WTC11 (cell line): ENCODE data around the gene FERMT1. TPM values are rescaled to one million over a fixed set of nuclear protein-coding genes. Genes with fewer than 3 reads are reported as not detected.

ENCODE experiments used
- ATAC-seq: fragments of 200-7000 bp; cut with Tn5 transposase; 2 replicates; pipeline ENCODE4 v1.10.0; 2021; ENCODE audit warnings: mild to moderate bottlenecking, moderate library complexity
- CTCF ChIA-PET: fragments of 300-600 bp; sonication (Branson Sonifier 250); formaldehyde crosslinking; loops from one replicate; lab custom pipeline; 2021; ENCODE audit warnings: antibody characterized with exemption; lab: Charles Lee
- POLR2A ChIA-PET: fragments of 350-600 bp; sonication (Branson Sonifier 250); formaldehyde crosslinking; loops from one replicate; lab custom pipeline; 2021; ENCODE audit warnings: antibody characterized with exemption; lab: Charles Lee
- DNase-seq: peaks from one replicate; pipeline ENCODE4 v3.0.0; 2021; ENCODE audit warnings: low spot score
- H3K27ac Mint-ChIP-seq: 2 replicates; pipeline ENCODE4 v1.8.0; 2021; ENCODE audit warnings: mixed read lengths
- H3K27me3 Mint-ChIP-seq: 2 replicates; pipeline ENCODE4 v1.8.0; 2021; ENCODE audit warnings: low read depth, mild to moderate bottlenecking, moderate library complexity, mixed read lengths
- H3K36me3 Mint-ChIP-seq: 2 replicates; pipeline ENCODE4 v1.8.0; 2021; ENCODE audit warnings: mixed read lengths
- H3K4me1 Mint-ChIP-seq: 2 replicates; pipeline ENCODE4 v1.8.0; 2022; ENCODE audit warnings: mixed read lengths
- H3K4me3 Mint-ChIP-seq: 2 replicates; pipeline ENCODE4 v1.8.0; 2021; ENCODE audit warnings: mild to moderate bottlenecking, moderate library complexity, mixed read lengths
- H3K9me3 Mint-ChIP-seq: 2 replicates; pipeline ENCODE4 v1.8.0; 2021; ENCODE audit warnings: mixed read lengths
- CREB1 ChIP-seq: sonication (generic); formaldehyde crosslinking; IDR thresholded peaks from 2 replicates; pipeline ENCODE4 v1.8.0; 2023; ENCODE audit warnings: mild to moderate bottlenecking, missing genetic modification reagents
- CREM ChIP-seq: sonication (generic); formaldehyde crosslinking; IDR thresholded peaks from 2 replicates; pipeline ENCODE4 v1.8.1; 2022; ENCODE audit warnings: mild to moderate bottlenecking, missing genetic modification reagents, moderate library complexity
- FOXP1 ChIP-seq: sonication (generic); formaldehyde crosslinking; IDR thresholded peaks from 2 replicates; pipeline ENCODE4 v1.8.0; 2022; ENCODE audit warnings: missing genetic modification reagents, mild to moderate bottlenecking, moderate library complexity, borderline replicate concordance
- JAZF1 ChIP-seq: fragments of 250-450 bp; sonication (Bioruptor Pico); IDR thresholded peaks from 2 replicates; pipeline ENCODE4 v1.9.0; 2021; ENCODE audit warnings: moderate library complexity, mild to moderate bottlenecking, inconsistent platforms
- MYBL2 ChIP-seq: sonication (generic); formaldehyde crosslinking; IDR thresholded peaks from 2 replicates; pipeline ENCODE4 v1.8.1; 2023; ENCODE audit warnings: mild to moderate bottlenecking, moderate library complexity, missing genetic modification reagents
- NFE2L1 ChIP-seq: sonication (generic); formaldehyde crosslinking; IDR thresholded peaks from 2 replicates; pipeline ENCODE4 v1.8.1; 2023; ENCODE audit warnings: missing genetic modification reagents
- NR1H2 ChIP-seq: sonication (generic); formaldehyde crosslinking; IDR thresholded peaks from 2 replicates; pipeline ENCODE4 v1.9.0; 2021; ENCODE audit warnings: mild to moderate bottlenecking, moderate library complexity, missing genetic modification reagents
- NR3C1 ChIP-seq: sonication (generic); formaldehyde crosslinking; conservative IDR thresholded peaks from 2 replicates; pipeline ENCODE4 v1.8.1; 2023; ENCODE audit warnings: low read depth, mild to moderate bottlenecking, missing genetic modification reagents
- OVOL2 ChIP-seq: fragments of 250-450 bp; sonication (Bioruptor Pico); IDR thresholded peaks from 2 replicates; pipeline ENCODE4 v1.9.0; 2021; ENCODE audit warnings: mild to moderate bottlenecking, borderline replicate concordance
- SMAD4 ChIP-seq: sonication (generic); formaldehyde crosslinking; IDR thresholded peaks from 2 replicates; pipeline ENCODE4 v1.8.0; 2022; ENCODE audit warnings: mild to moderate bottlenecking, missing genetic modification reagents
- TCF7 ChIP-seq: sonication (generic); formaldehyde crosslinking; IDR thresholded peaks from 2 replicates; pipeline ENCODE4 v1.8.0; 2022; ENCODE audit warnings: mild to moderate bottlenecking, low read depth, missing genetic modification reagents, moderate library complexity
- TEAD1 ChIP-seq: sonication (generic); formaldehyde crosslinking; IDR thresholded peaks from 2 replicates; pipeline ENCODE4 v1.8.0; 2022; ENCODE audit warnings: mild to moderate bottlenecking, missing genetic modification reagents
- TEAD4 ChIP-seq: sonication (generic); formaldehyde crosslinking; IDR thresholded peaks from 2 replicates; pipeline ENCODE4 v1.8.0; 2022; ENCODE audit warnings: mild to moderate bottlenecking, missing genetic modification reagents
- ZBTB21 ChIP-seq: sonication (generic); formaldehyde crosslinking; IDR thresholded peaks from 2 replicates; pipeline ENCODE4 v1.8.1; 2023; ENCODE audit warnings: mild to moderate bottlenecking, missing genetic modification reagents, borderline replicate concordance
- ZNF121 ChIP-seq: sonication (generic); formaldehyde crosslinking; IDR thresholded peaks from 2 replicates; pipeline ENCODE4 v1.8.0; 2023; ENCODE audit warnings: missing genetic modification reagents
- ZNF423 ChIP-seq: fragments of 250-450 bp; sonication (Bioruptor Pico); IDR thresholded peaks from 2 replicates; pipeline ENCODE4 v2.1.2; 2022; ENCODE audit warnings: mild to moderate bottlenecking, moderate library complexity
- total RNA-seq: library from RNA; stranded (reverse); gene quantifications from 3 replicates; pipeline ENCODE4 v1.2.3, GENCODE V29; 2021
- TF ChIP-seq, protein P1 (sequence below): fragments of 250-450 bp; sonication (Bioruptor Pico); IDR thresholded peaks from 2 replicates; pipeline ENCODE4 v1.9.0; 2021; ENCODE audit warnings: moderate library complexity, mild to moderate bottlenecking, inconsistent platforms, borderline replicate concordance
- TF ChIP-seq, protein P2 (sequence below): fragments of 200-600 bp; IDR thresholded peaks from 2 replicates; pipeline ENCODE4 v1.8.0; 2022; ENCODE audit warnings: antibody characterized with exemption
- TF ChIP-seq, protein P3 (sequence below): sonication (generic); formaldehyde crosslinking; IDR thresholded peaks from 2 replicates; pipeline ENCODE4 v1.8.0; 2023; ENCODE audit warnings: mild to moderate bottlenecking, missing genetic modification reagents
- TF ChIP-seq, protein P4 (sequence below): sonication (generic); formaldehyde crosslinking; IDR thresholded peaks from 2 replicates; pipeline ENCODE4 v1.8.1; 2022; ENCODE audit warnings: mild to moderate bottlenecking, missing genetic modification reagents, moderate library complexity, borderline replicate concordance
- TF ChIP-seq, protein P5 (sequence below): fragments of 250-450 bp; sonication (Bioruptor Pico); IDR thresholded peaks from 2 replicates; pipeline ENCODE4 v1.8.0; 2021; ENCODE audit warnings: mild to moderate bottlenecking

The FERMT1 gene
- total RNA-seq, 1 experiment from 2014 or later = 23.0 TPM

DNA sequence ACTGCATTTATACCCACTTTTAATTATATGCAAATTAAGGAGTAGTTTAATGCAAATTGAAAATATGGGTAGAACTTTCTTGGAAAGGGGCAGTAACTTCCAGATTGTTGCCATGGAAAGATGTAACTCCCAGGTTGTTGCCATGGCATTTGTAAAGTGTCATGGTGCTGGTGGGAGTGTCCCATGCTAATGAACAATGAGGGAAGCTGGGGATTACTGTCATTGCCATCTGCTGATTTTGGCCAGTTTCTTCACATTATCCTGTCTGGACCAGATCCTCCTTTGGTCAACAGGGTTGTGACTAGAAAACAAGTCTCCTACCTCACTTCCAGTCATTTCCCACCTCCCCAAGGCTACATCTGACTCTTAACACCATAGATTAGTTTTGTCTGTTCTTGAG is 45.4 kb upstream of the FERMT1 start:
- no peak for ATAC-seq
- TF ChIP-seq ZNF423 (CRISPR knock-in tag) (no peak), TEAD4 (CRISPR knock-in tag) (no peak), TEAD1 (no peak), CREB1 (CRISPR knock-in tag) (no peak), MYBL2 (CRISPR knock-in tag) (no peak), ZNF121 (no peak), CREM (no peak), JAZF1 (CRISPR knock-in tag) (no peak), NR3C1 (CRISPR knock-in tag) (no peak), NR1H2 (no peak)
- TF ChIP-seq, protein P1, sequence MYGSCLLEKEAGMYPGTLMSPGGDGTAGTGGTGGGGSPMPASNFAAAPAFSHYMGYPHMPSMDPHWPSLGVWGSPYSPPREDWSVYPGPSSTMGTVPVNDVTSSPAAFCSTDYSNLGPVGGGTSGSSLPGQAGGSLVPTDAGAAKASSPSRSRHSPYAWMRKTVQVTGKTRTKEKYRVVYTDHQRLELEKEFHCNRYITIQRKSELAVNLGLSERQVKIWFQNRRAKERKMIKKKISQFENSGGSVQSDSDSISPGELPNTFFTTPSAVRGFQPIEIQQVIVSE = no peak
- TF ChIP-seq, protein P2, sequence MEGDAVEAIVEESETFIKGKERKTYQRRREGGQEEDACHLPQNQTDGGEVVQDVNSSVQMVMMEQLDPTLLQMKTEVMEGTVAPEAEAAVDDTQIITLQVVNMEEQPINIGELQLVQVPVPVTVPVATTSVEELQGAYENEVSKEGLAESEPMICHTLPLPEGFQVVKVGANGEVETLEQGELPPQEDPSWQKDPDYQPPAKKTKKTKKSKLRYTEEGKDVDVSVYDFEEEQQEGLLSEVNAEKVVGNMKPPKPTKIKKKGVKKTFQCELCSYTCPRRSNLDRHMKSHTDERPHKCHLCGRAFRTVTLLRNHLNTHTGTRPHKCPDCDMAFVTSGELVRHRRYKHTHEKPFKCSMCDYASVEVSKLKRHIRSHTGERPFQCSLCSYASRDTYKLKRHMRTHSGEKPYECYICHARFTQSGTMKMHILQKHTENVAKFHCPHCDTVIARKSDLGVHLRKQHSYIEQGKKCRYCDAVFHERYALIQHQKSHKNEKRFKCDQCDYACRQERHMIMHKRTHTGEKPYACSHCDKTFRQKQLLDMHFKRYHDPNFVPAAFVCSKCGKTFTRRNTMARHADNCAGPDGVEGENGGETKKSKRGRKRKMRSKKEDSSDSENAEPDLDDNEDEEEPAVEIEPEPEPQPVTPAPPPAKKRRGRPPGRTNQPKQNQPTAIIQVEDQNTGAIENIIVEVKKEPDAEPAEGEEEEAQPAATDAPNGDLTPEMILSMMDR = no peak
- TF ChIP-seq, protein P3, sequence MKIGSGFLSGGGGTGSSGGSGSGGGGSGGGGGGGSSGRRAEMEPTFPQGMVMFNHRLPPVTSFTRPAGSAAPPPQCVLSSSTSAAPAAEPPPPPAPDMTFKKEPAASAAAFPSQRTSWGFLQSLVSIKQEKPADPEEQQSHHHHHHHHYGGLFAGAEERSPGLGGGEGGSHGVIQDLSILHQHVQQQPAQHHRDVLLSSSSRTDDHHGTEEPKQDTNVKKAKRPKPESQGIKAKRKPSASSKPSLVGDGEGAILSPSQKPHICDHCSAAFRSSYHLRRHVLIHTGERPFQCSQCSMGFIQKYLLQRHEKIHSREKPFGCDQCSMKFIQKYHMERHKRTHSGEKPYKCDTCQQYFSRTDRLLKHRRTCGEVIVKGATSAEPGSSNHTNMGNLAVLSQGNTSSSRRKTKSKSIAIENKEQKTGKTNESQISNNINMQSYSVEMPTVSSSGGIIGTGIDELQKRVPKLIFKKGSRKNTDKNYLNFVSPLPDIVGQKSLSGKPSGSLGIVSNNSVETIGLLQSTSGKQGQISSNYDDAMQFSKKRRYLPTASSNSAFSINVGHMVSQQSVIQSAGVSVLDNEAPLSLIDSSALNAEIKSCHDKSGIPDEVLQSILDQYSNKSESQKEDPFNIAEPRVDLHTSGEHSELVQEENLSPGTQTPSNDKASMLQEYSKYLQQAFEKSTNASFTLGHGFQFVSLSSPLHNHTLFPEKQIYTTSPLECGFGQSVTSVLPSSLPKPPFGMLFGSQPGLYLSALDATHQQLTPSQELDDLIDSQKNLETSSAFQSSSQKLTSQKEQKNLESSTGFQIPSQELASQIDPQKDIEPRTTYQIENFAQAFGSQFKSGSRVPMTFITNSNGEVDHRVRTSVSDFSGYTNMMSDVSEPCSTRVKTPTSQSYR (CRISPR knock-in tag) = no peak
- TF ChIP-seq, protein P4, sequence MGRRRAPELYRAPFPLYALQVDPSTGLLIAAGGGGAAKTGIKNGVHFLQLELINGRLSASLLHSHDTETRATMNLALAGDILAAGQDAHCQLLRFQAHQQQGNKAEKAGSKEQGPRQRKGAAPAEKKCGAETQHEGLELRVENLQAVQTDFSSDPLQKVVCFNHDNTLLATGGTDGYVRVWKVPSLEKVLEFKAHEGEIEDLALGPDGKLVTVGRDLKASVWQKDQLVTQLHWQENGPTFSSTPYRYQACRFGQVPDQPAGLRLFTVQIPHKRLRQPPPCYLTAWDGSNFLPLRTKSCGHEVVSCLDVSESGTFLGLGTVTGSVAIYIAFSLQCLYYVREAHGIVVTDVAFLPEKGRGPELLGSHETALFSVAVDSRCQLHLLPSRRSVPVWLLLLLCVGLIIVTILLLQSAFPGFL = no peak
- ChIA-PET POLR2A (no interaction called here), CTCF (no interaction called here)
- no peak overlapping the region for H3K4me3 Mint-ChIP-seq
- H3K27ac Mint-ChIP-seq = no peak overlapping the region
- peaks cover 7% of the 10 kb centered on the region; the same call in 1 of the 2 replicates for H3K4me1 Mint-ChIP-seq
- no peak for DNase-seq
- peaks cover 7% of the 10 kb centered on the region; the same call in 1 of the 2 replicates for H3K36me3 Mint-ChIP-seq
- peaks cover 34% of the 10 kb centered on the region for H3K9me3 Mint-ChIP-seq
- H3K27me3 Mint-ChIP-seq = no peaks in the 10 kb centered on the region

DNA sequence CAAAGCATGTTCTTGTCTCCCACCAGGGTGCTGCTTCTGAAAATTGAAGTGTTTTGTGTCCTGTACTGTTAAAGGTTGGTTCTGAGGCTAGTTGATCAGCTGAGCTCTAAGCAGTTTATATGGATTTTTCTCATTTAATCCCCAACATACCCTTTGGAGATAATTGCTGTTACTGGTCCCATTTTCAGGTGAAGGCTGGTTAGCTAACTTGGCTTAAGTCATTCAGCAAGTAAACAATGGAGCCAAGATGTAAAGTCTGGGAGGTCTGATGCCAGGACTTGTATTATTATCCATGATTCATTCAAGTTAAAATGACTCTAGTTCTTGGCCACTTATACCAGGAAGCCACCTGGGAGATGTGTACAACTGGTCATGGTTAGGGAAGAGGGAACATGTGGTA is 42.5 kb upstream of the FERMT1 start:
- CTCF ChIA-PET = no interaction called here
- Mint-ChIP-seq H3K36me3 (peaks cover 5% of the 10 kb centered on the region; the same call in 1 of the 2 replicates), H3K4me1 (peaks cover 19% of the 10 kb centered on the region), H3K27ac (no peak overlapping the region), H3K4me3 (no peak overlapping the region), H3K9me3 (peaks cover 28% of the 10 kb centered on the region), H3K27me3 (no peaks in the 10 kb centered on the region)
- DNase-seq = no peak
- no peak for TF ChIP-seq ZNF423 (CRISPR knock-in tag)
- ATAC-seq = no peak
- POLR2A ChIA-PET = no interaction called here

DNA sequence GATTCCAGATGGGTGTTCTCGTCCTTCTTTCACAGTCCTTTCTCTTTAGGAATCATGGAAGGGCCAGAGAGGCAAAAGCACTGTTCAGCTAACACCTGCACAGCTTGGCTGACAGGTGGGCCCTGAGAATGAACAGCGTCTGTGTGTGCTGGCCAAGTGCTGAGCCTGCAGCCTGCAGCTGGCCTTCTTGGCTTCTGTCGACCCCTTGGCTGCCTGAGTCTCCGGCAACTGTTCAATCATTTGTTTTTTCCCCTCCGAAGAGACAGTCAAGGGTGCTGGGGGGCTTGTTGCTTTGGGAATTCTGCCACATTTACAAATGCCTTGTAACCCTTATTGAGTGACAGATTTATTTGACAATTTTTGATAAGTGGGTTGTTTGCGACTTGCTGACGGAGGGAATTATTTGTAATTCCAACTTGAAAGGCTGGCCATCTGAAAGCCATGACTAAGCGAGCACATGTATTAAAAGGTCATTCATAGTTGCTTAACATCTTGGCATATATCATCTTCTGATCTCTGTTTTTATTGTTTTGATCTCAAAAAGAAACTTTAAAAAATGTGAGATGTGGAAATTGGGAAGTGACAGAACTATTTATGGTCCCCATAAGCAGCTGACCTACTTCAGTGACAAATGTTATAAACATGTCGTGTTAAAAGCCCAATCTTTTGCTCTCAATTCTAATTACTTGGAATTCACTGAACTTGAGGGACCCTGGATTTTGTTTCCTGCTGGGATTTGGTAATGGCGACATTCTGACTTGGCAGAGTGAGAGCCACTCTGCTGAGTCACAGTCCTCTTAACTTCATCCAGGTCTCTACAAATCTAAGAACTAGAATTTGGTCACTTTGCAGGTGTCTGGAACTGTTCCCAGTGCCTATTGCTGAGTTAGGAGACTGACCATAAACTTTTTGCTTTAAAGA is 41.9 kb upstream of the FERMT1 start:
- Mint-ChIP-seq H3K27ac (no peak overlapping the region), H3K36me3 (peaks cover 5% of the 10 kb centered on the region; the same call in 1 of the 2 replicates), H3K4me3 (no peak overlapping the region), H3K4me1 (peaks cover 20% of the 10 kb centered on the region), H3K9me3 (peaks cover 29% of the 10 kb centered on the region), H3K27me3 (no peaks in the 10 kb centered on the region)
- ATAC-seq (no peak), DNase-seq (no peak)
- TF ChIP-seq, protein P5, sequence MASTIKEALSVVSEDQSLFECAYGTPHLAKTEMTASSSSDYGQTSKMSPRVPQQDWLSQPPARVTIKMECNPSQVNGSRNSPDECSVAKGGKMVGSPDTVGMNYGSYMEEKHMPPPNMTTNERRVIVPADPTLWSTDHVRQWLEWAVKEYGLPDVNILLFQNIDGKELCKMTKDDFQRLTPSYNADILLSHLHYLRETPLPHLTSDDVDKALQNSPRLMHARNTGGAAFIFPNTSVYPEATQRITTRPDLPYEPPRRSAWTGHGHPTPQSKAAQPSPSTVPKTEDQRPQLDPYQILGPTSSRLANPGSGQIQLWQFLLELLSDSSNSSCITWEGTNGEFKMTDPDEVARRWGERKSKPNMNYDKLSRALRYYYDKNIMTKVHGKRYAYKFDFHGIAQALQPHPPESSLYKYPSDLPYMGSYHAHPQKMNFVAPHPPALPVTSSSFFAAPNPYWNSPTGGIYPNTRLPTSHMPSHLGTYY (CRISPR knock-in tag) = no peak
- TF ChIP-seq OVOL2 (CRISPR knock-in tag) (no peak), ZBTB21 (CRISPR knock-in tag) (no peak), FOXP1 (no peak), TCF7 (no peak), NFE2L1 (CRISPR knock-in tag) (no peak), SMAD4 (CRISPR knock-in tag) (no peak)
- POLR2A ChIA-PET = no interaction called here
- CTCF ChIA-PET = no interaction called here
